Pulmonary artery endothelial cell (primary cell): Measurements from ENCODE around the gene TXLNG. TPM values are rescaled to one million over a fixed set of nuclear protein-coding genes. Genes with fewer than 3 reads are reported as not detected.
"Not testable (repeated sequence)": the region's sequence is repeated elsewhere in the genome, so short reads cannot be mapped to it uniquely, and the experiment has no call there.

Experiments used
- DNase-seq: peaks from one replicate; pipeline ENCODE4 v3.0.0-alpha.2; 2011; ENCODE audit warnings: low read depth, low spot score
- total RNA-seq: library from RNA; depleted of rRNA; stranded (reverse); fragments of >200 nt; gene quantifications from 2 replicates; pipeline ENCODE4 v1.2.3, GENCODE V29; 2014

TXLNG gene
- total RNA-seq, 1 donor from 2014 or later, result 5.6 TPM

DNA sequence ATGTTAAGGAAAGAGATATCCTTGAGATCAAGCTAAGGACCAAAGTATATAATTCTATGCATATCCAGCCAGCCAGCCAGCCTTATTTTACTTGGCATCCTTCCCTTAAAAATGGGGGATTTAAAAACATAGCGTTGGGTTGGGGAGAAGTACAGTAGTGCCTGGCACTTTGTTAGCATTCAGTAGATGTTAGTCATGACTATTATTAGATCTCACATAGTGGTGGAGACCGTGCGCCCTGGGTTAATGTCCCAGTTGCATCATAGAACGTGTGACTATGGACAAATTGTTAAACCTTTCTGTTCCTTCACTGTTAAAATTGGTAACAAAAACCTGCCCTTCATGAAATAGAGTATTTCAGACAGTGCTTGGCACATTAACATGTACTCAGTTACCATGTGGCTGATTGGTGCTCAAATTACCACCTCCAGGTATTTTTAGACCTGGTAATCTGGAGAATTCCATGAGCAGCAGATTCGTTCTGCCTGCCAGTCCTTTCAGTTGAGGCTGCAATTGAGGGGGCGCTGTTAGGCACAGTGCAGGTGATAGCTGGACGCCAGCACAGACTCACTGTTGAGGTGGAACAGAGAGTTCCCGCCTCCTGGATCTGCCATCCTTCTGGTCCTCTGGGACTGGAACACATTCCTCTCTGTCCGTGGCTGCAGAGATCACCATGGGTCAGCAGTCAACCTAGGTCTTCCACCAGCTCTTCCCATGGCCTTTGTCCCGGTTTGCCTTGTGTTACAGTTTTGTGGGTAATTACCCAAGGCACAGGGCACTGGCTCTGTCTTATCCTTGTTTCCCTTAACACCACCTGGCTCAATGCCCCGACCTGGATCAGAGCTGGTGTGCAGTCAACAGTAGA, 52.2 kb downstream of the TXLNG start:
- peak; percentile 47 for DNase-seq

- DNase-seq, result no peak
Observed at GRCh38 chrX:16839219-16839851, 53.1 kb downstream of the TXLNG start.

DNA sequence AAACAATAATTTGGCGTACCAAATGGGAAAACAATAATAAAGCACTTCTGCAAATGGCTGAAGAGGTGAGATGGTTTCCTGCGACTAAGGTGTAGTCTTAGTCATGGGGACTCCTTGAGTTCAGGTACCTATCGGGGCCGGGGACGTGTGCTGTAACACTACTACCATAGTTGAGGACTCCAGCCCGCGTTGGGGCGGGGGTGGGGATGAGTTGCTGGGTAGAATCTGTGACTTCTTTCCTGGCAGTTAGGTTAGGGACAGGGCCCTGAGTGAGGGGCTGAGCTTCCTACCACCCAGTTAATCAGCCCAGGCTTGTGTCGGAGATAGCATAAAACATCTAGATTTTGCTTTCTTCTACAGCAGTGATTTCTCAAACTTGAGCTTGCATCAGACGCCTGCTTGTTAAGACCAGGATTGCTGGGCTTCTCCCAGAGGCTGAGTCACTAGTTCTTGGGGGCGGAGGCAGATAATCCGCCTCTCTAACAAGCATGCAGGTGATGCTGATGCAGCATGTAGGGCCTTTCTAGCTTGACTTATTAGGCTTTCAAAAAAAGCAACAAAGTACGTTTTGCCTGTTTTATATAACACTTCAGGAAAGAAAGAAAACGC, 53.7 kb downstream of the TXLNG start:
- no peak for DNase-seq

DNA sequence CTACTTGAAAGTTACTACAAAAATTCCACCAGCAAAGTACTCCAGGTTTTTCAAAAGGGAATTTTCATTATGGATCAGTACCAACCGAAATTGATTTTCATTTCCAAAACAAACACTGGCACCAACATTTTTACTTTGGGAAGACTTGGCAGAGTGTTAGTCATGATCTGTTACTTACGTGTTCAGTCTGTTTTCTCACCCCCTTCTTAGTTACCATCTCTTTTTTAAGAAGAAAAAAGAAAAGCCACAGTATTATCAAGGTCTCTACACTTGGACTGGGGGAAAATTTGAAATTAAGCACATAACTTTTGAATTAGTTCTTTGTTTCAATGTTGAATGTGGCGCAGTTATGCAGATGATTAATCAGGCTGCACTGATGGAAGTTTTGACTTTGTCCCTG, 56.4 kb downstream of the TXLNG start:
- no peak for DNase-seq

- no peak for DNase-seq
Observed at GRCh38 chrX:16843208-16843909, 57.1 kb downstream of the TXLNG start.

DNA sequence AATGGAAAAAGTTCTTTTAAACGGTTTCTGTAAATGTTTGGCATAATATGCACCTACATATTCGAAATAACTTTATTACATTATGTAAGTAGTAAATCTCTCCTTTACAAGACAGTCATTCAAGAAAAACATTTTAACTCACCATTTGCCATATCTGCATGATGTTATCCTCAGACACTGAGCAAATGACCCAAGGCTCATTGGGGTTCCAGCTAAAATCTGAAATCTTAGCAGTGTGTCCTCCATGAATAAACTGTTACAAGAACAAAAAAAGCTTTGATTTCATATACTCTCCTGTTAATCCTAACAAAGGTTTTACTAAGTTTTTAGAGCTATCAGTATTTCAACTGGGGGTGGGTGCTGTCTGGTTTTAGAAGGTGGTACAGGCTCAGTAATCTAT, 59.4 kb downstream of the TXLNG start:
- DNase-seq, result no peak

GRCh38 chrX:16848541-16848940, 62.3 kb downstream of the TXLNG start:
- no peak for DNase-seq

- no peak for DNase-seq
Observed at GRCh38 chrX:16851421-16851820, 65.2 kb downstream of the TXLNG start.

- DNase-seq, result no peak
Observed at GRCh38 chrX:16851827-16852226, 65.6 kb downstream of the TXLNG start.

GRCh38 chrX:16852617-16853179, 66.4 kb downstream of the TXLNG start:
- no peak for DNase-seq

DNA sequence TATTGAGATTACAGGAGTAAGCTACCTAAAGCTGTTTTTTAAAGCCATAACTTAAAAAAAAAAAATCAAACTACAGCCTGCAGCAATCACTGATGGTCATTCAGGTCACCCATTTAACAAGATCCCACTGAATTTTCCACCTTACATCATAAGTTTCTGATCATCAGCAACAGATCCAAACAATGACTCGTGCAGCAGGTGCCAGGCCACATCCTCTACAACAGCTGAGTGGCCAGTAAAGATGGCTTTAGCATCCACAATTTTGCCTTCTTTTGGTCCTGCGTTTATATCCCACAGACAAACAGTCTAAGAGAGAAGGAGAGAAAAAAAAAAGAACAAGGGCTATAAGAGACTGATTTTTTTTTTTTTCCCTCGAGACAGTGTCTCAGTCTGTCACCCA, 67.3 kb downstream of the TXLNG start:
- no peak for DNase-seq

- DNase-seq, result no peak
Observed at GRCh38 chrX:16855363-16856075, 69.3 kb downstream of the TXLNG start.

GRCh38 chrX:16856076-16856404, 69.8 kb downstream of the TXLNG start:
- DNase-seq, result not testable (repeated sequence)

- DNase-seq, result no peak
Observed at GRCh38 chrX:16856744-16857143, 70.5 kb downstream of the TXLNG start.

DNA sequence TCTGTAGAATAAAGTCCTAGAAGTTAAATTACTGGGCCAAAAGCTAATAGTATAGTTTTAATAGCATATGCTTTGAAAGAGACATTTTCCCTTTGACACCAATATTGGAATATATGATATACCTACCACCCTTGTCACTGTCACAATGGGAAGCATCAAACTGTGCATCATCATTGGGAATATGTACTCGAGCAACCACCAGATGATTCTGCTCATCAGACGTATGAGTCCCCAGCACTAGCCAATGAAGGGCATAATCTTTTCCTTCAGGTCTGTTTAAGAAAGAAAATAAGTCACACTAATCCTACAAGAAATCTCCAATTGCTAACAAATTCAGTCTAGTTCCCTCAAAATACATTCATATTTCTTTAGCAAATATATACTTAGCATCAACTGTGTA, 76.6 kb downstream of the TXLNG start:
- DNase-seq, result no peak

DNA sequence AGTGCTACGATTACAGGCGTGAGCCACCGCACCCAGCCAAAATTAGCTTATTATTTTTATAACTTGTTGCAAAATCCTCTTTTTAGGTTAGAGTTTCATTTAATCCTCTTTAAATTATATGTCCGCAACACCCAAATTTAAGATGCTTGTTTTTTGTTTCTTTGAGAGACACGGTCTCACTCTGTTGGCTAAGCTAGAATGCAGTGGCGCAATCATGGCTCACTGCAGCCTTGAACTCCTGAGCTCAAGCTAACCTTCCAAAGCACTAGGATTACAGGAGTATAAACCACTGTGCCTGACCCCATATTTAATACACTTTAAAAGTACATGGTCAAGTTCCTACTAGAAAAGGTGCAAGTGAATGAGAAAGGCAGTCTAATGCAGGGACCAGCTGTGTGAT, 81.7 kb downstream of the TXLNG start:
- DNase-seq, result no peak

GRCh38 chrX:16868920-16869319, 82.7 kb downstream of the TXLNG start:
- DNase-seq, result no peak

- DNase-seq, result no peak
Observed at GRCh38 chrX:16869393-16870094, 83.3 kb downstream of the TXLNG start.

DNA sequence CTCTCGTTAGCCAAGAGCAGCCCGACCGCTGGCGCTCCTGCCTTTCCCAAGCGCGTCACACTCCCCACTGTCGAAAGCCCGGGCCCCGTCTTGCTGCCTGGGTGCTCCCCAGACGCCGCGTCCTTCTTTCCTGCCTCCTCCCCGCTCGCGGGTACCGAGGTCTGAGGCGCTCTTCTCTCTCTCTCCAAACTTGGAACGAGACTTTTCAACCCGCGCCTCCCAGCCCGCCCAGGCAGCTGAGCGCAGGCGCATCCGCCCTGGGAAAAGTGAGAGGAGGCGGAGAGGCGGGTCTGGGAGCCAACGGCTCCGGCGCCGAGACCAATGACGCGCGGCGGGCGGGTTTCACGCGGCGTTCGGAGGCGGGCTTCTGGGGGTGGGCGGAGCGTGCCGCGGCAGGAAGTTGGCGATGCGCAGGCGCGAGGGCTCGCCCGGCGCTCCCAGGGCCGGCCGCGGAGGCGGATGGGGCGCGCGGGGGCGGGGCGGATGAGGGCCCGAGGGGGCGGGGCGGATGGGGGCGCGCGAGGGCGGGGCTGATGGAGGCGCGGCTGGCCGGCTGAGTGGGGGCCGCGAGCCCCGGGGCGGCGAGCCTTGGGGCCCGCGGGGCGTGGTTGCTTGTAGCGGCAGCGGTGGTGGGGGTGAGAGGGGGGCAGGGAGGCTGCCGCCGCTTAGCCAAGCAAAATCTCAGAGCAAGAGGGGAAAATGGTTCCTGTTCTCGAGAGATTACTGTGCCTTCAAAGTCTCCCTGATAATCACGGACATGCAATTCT, 84.0 kb downstream of the TXLNG start, which contains the start of gene RBBP7:
Gene RBBP7, minus strand, starts transcription at position 268 of the 767 bp plus-strand sequence. CDS start 309 bp downstream, outside the sequence.
- peak; percentile 73 for DNase-seq
